ENCODE measurements around the gene PDXDC1.
"Not testable (repeated sequence)": the region's sequence is repeated elsewhere in the genome, so short reads cannot be mapped to it uniquely, and the experiment has no call there.

DNA sequence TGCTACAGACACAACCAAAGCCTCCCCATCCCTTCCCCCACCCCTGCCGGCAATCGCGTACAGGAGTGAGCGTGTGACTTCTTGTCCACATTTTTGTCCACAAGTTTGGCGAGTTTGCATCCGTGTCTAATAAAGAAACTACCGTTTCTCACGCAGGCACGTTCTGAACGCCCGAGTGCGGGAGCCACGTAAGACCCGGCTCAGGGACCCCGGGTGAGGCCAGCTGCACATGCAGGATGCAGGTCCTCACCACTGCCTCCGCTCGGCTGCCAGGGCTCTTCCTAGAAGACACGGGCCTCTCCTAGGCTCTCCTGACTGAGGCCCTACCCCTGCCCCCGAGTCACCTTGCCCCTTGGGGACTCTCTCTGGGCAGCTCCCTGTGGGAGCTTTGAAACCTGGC is 174.0 kb downstream of the PDXDC1 start:
- not testable (repeated sequence) for TF ChIP-seq ISL1 (CRISPR knock-in tag; IDR thresholded peaks at IDR 0.05); ARNTL (CRISPR knock-in tag; IDR thresholded peaks at IDR 0.05; ENCODE audit: borderline replicate concordance, low read depth)
- TF ChIP-seq, protein P1, sequence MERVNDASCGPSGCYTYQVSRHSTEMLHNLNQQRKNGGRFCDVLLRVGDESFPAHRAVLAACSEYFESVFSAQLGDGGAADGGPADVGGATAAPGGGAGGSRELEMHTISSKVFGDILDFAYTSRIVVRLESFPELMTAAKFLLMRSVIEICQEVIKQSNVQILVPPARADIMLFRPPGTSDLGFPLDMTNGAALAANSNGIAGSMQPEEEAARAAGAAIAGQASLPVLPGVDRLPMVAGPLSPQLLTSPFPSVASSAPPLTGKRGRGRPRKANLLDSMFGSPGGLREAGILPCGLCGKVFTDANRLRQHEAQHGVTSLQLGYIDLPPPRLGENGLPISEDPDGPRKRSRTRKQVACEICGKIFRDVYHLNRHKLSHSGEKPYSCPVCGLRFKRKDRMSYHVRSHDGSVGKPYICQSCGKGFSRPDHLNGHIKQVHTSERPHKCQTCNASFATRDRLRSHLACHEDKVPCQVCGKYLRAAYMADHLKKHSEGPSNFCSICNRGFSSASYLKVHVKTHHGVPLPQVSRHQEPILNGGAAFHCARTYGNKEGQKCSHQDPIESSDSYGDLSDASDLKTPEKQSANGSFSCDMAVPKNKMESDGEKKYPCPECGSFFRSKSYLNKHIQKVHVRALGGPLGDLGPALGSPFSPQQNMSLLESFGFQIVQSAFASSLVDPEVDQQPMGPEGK (CRISPR knock-in tag; IDR thresholded peaks at IDR 0.05; ENCODE audit: borderline replicate concordance), result not testable (repeated sequence)
- TF ChIP-seq, protein P2, sequence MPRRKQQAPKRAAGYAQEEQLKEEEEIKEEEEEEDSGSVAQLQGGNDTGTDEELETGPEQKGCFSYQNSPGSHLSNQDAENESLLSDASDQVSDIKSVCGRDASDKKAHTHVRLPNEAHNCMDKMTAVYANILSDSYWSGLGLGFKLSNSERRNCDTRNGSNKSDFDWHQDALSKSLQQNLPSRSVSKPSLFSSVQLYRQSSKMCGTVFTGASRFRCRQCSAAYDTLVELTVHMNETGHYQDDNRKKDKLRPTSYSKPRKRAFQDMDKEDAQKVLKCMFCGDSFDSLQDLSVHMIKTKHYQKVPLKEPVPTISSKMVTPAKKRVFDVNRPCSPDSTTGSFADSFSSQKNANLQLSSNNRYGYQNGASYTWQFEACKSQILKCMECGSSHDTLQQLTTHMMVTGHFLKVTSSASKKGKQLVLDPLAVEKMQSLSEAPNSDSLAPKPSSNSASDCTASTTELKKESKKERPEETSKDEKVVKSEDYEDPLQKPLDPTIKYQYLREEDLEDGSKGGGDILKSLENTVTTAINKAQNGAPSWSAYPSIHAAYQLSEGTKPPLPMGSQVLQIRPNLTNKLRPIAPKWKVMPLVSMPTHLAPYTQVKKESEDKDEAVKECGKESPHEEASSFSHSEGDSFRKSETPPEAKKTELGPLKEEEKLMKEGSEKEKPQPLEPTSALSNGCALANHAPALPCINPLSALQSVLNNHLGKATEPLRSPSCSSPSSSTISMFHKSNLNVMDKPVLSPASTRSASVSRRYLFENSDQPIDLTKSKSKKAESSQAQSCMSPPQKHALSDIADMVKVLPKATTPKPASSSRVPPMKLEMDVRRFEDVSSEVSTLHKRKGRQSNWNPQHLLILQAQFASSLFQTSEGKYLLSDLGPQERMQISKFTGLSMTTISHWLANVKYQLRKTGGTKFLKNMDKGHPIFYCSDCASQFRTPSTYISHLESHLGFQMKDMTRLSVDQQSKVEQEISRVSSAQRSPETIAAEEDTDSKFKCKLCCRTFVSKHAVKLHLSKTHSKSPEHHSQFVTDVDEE (CRISPR knock-in tag; IDR thresholded peaks at IDR 0.05), result not testable (repeated sequence)

Data from SK-N-SH treated with all-trans-retinoic acid at 6 μM for 48 hours (cell line).